DMS153 treated with DMSO at 0.1 percent for 48 hours (cell line): ENCODE results near the gene TRIM26.
"Not testable (repeated sequence)": the region's sequence is repeated elsewhere in the genome, so short reads cannot be mapped to it uniquely, and the experiment has no call there.

Experiments
- DNase-seq: peaks from one replicate; lab custom pipeline; 2025; ENCODE audit not compliant: unreplicated experiment; lab: John Stamatoyannopoulos, UW

Gene TRIM26

DNA sequence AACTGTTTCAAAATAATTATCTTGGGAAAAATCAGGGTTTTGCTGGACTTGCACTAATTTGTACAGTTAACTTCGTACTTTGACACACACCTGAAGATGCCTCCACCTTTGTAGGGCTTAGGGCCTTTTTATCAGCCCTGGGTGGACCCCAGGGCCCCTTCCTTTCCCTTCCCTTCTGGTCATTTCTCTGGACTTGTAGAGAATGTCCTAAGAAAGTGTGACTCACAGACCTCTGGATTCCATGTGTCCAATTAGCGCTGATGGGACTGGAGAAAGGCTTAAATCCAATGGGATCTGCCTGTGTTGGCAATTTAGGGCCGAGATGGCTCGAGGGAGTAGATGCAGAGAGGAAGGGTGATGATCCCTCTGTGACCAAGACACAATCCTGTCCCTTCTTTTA is 40.5 kb downstream of the TRIM26 start:
- DNase-seq, result no peak

- no peak for DNase-seq
Observed at GRCh38 chr6:30171677-30172471, 41.3 kb downstream of the TRIM26 start.

DNA sequence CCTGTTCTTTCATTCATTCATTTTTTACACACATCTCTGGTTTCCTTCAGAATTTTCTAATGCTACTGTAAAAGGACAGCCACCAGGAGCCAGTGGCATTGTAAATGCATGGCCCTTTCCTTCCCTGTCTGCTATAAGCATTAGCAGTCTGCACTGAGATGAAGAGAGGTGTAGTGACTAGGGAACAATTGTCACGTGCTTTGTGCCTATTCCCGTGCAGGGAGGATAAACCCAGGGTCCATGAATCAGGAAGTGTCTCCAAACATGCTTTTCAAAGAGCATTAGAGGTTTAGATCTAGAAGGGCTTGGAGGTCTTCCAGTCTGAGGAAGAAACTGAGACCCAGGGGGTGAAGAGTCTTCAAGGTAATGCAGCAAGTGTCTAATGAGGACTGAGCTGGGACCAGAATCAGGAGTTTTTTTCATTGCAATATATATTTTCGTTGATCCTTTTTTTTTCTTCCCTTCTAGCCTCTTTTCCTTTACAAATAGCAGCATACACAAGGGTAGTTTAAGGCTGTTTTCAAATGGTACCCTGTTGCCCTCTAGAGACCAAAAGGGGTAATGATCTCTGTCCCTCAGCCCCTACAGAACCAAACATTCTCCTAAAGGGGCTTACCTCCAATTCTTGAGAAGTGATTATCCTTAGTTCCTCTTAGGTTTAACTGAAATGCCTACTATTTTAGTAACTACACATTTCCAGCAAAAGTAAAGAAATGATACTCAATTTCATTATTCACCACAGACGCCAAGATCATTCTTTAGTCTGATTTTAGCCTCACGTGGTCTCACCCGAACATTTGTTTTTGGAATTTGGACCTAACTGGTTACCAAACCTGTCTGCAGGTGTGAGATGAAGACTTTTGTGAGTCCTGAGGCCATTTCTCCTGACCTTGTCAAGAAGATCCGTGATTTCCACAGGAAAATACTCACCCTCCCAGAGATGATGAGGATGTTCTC is 43.3 kb downstream of the TRIM26 start:
- DNase-seq, result peak; percentile 22

DNA sequence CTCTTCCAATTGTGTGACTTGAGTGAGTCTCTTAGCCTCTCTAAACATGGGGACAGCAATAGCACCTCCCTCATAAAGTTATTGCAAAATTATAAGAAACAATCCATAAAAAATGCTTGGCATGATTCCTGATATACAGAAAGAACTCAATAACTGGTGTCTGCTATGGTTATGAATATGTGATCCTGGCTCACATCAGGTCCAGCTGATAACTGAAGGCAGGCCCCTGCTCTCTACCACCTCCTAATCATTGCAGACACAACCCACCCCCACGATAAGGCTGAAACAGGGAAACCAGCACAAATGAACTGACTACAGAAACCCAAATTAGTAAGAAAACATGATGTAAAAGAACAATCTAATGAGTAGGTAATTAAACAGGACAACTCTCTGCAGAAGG is 44.5 kb downstream of the TRIM26 start:
- DNase-seq, result no peak

- no peak for DNase-seq
Observed at GRCh38 chr6:30167101-30167500, 46.1 kb downstream of the TRIM26 start.

GRCh38 chr6:30165238-30165637 is 48.0 kb downstream of the TRIM26 start:
- not testable (repeated sequence) for DNase-seq

DNA sequence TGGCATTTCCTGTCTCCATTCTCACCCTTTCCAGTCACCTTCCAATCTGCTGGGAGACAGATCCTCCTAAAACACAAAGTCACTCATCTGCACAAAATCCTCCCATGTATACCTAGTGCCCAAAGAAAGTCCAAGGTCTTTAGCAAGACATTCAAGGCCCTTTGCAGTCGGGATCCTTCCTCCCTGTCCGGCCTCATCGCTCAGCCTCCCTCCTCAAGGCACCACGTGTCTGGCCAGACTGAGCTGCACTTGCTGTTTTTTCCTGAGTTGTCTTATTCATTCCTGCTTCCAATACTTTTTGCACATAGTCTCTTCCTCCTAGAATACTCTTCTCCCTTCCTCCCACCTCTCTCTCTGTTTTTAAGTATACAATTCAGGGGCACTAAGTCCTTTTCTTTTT is 48.5 kb downstream of the TRIM26 start:
- no peak for DNase-seq

GRCh38 chr6:30163918-30164654 is 49.1 kb downstream of the TRIM26 start:
- no peak for DNase-seq

GRCh38 chr6:30163090-30163917 is 49.9 kb downstream of the TRIM26 start, which contains the start of gene TRIM15:
Gene TRIM15, plus strand, starts transcription at chr6:30163546. Its CDS starts 139 bp downstream, at chr6:30163685.
- DNase-seq, result no peak

DNA sequence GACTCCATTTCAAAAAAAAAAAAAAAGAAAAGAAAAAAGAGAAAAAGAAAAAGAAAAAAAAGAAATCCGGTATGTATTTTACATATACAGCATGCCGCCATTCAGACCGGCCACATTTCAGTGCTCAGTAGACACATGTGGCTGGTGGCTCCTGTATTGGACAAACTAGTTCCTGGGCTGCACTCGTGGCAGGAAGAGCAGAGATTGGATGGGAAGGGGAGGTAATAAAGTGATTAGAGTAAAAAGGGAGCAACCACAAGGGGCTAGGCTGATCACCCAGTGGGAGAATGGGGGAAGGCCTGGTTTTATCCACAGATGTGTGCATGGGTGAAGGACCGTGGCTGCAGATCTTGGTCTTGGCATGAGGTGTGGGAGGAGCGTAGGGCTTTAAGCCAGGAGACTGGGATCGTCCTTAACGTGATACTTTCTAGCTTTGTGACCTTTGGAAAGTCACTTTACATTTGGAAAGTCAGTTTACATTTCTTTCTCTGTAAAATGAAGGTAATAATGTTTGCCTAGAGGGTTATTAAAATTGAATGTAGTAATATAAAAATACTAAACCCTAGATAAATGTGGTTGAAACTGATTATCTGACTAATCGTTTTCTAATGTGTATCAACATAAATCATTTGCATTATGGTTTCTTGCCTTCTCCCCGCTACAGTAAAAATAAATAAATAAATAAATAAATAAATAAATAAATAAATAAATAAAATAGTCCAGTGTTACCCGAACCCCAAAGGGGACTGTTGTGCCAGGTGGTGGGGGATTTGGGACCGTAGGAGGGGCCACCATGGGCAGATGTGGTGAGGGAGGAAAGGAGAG is 50.7 kb downstream of the TRIM26 start:
- no peak for DNase-seq

DNA sequence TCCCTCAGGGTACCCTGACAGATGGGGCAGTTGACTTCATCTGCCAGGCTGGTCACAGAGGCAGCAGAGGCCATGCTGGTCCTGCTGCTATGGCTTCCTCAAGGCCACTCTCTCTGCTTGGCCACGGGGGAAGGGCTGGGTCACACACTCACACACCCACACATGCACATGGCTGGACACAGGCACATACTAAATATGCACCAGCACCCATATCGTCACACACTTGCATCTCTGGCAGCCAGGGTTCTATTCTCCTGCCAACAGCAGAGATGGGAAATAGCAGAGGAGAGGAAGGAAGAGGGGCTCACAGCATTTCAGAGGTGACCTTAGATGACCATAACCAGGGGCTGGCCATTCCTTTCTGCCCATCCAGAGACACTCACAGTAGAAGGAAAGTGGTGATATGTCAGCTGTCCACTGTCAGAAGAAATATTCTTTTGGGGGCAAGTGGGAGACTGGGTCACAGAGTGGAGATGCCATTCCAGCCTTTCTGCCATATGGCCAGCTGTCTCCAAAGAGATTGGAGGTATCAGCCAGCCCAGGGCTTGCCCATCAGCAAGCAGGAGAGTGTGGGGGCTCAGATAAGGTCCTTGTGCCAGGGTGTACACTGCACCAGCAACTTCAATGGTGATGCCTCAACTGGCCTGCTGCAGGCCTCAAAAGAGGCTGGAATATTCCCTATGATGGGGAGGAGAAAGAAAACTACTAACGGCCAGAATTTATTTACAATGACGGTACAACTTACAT is 52.2 kb downstream of the TRIM26 start, which contains the start of gene TRIM10:
Gene TRIM10, minus strand, starts transcription at position 427 of the 747 bp plus-strand sequence. Its CDS starts 353 bp downstream, at position 74.
- DNase-seq, result no peak

DNA sequence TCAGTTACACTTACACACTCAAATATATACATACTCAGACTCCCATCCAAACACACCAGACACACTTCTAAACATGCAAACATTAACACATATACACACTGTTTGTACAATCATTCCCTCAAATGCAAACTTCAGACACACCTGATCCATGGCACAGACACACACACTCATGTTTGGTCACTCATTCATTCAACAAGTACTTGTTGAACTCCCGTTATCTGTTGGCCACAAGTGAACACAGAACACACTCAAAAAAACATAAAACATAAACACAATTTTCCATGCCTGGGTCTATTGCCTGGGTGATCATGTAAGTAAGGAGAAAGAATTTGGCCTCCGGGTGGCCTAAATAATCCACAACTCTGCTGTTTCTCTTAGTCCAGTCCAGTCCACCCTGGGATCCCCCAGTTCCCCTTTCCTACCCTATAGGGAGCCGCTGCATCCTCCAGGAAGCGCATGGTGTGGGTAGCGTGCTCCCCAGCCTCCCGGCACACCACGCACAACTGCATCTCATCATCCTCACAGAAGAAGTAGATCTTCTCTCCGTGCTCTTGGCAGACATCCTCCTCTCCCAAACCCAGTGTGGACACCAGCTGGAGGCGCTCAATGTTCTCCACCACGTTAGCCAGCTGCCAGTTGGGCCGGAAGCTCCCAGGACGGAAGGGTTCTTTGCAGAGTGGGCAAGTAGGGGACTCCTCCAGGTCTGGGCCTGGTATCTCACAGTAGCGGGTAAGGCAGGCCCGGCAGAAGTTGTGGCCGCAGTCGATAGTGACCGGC is 53.0 kb downstream of the TRIM26 start:
- no peak for DNase-seq

- no peak for DNase-seq
Observed at GRCh38 chr6:30158475-30159040, 54.6 kb downstream of the TRIM26 start.

DNA sequence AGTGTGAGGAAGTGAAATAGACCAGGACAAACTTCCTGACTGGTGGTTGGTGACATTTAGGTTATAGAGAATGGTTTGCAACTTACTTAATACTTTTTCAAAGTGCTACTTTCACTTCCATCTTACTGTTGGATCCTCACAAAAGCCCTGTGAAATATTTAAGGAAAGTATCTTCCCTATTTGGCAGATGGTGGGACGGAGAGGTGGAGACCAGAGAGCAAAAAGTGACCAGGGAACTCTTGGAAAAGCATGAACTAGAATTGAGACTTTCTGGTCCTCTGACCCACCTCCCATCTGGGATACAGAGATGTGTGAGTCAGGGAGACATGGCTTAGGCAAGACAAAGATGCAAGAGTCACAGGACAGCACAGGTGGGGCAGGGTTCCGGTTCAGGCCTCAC is 55.2 kb downstream of the TRIM26 start:
- DNase-seq, result no peak

GRCh38 chr6:30157581-30157980 is 55.6 kb downstream of the TRIM26 start:
- no peak for DNase-seq

DNA sequence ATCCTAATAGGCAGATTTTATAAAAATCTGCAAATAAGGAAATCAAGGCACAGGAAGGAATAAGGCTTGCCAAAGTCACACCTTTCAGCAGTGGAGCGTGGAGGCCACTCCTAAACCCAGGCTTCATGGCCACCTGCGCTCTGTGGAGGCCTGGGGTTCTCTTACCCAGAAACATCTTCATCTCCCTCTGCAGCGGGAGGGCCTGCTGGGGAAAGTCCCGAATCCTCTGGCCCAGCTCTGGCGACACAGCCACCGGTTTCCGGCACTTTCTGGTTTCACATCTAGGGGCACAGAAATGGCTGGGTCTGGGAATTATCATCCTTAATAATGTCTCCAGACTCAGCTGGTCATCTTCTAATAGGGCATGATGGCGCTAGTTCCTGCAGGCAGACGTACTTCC is 56.4 kb downstream of the TRIM26 start:
- no peak for DNase-seq

DNA sequence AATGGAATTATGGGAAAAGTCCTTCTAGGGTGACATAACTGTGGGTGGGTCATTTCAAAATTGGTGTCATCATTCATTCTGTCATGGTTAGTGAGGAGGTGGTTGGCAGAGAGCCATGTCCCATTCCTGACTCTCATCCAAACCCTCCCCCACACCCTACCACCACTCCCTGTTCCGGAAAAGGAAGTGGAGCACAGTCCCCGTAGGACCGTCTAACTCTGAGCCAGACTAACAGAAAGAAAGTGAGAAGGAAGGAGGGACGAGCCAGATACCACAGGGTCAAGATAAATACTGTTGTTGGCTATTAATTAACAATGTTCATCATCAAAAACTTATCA is 57.0 kb downstream of the TRIM26 start:
- DNase-seq, result no peak
